ENCODE data around the gene POLD4. TPM values are rescaled to one million over a fixed set of nuclear protein-coding genes. Genes with fewer than 3 reads are reported as not detected.

POLD4 gene
- total RNA-seq, 1 experiment from 2014 or later: 78.7 TPM

DNA sequence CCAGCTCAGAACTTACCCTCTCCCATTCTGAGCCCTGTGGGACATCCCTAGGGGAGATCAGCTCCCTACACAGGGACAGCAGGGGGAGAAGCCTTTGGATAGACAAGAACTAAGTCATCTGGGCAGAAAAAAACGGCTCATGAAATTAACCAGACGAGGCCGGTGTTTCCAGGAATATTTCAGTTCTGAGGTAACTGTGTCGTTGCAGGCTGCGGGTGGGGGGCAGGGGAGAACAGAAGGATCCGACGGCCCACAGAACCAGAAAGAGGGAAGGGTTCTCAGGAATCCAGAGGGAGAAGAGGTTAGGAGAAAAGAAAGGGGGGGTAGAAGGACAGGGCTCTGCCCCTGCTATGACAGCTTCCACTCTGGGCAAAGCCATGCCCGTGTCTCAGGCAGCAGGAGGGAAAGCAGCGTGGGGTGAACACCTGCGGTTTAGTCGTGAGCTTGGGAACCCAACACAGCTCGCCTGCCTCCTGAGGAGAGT, 16.5 kb upstream of the POLD4 start:
- intact Hi-C loops (cut with micrococcal nuclease; ENCODE audit: unreplicated experiment) (no loop called here), in situ Hi-C loops (cut with HindIII; ENCODE audit: low pct_unique_long_range_greater_than_20kb, low sequenced_read_pairs) (no loop called here)
- peaks cover 48% of the 10 kb centered on the region for H3K4me1 ChIP-seq (ENCODE audit: control insufficient read depth, insufficient read depth, low read length)
- DNase-seq (ENCODE audit: low read depth, low spot score): no peak
- H3K36me3 ChIP-seq (ENCODE audit: control insufficient read depth, insufficient read depth, low read length): no peaks in the 10 kb centered on the region; the same call in 1 of the 2 replicates
- no peak overlapping the region for H3K4me3 ChIP-seq (ENCODE audit: low read depth in 2 of 2, low read length in 2 of 2)
- ChIA-PET POLR2A (interaction anchor here (0.7 kb wide), 1 partner anchor 31 kb away, joined by 9 read pairs; no protein-coding TSS in a partner anchor), CTCF (interaction anchor here (0.9 to 6.9 kb wide), 5 partner anchors 11 to 67 kb away, joined by 3 to 58 read pairs (median 6); no protein-coding TSS in a partner anchor)
- peak overlapping the region; percentile 18 for H3K27ac ChIP-seq (ENCODE audit: low read length)
- no peaks in the 10 kb centered on the region for H3K9me3 ChIP-seq (ENCODE audit: control insufficient read depth, insufficient read depth, low read depth, low read length)
- no peaks in the 10 kb centered on the region for H3K27me3 ChIP-seq (ENCODE audit: control insufficient read depth, insufficient read depth, low read length)
- no TSS peak for BruUV-seq (replicated peaks)
- TF ChIP-seq SIN3A (IDR thresholded peaks at IDR 0.05; ENCODE audit: borderline replicate concordance, insufficient read depth, low read depth, low read length): no peak
- TF ChIP-seq, protein P1, sequence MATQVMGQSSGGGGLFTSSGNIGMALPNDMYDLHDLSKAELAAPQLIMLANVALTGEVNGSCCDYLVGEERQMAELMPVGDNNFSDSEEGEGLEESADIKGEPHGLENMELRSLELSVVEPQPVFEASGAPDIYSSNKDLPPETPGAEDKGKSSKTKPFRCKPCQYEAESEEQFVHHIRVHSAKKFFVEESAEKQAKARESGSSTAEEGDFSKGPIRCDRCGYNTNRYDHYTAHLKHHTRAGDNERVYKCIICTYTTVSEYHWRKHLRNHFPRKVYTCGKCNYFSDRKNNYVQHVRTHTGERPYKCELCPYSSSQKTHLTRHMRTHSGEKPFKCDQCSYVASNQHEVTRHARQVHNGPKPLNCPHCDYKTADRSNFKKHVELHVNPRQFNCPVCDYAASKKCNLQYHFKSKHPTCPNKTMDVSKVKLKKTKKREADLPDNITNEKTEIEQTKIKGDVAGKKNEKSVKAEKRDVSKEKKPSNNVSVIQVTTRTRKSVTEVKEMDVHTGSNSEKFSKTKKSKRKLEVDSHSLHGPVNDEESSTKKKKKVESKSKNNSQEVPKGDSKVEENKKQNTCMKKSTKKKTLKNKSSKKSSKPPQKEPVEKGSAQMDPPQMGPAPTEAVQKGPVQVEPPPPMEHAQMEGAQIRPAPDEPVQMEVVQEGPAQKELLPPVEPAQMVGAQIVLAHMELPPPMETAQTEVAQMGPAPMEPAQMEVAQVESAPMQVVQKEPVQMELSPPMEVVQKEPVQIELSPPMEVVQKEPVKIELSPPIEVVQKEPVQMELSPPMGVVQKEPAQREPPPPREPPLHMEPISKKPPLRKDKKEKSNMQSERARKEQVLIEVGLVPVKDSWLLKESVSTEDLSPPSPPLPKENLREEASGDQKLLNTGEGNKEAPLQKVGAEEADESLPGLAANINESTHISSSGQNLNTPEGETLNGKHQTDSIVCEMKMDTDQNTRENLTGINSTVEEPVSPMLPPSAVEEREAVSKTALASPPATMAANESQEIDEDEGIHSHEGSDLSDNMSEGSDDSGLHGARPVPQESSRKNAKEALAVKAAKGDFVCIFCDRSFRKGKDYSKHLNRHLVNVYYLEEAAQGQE (IDR thresholded peaks at IDR 0.05; ENCODE audit: insufficient read depth in 1 of 2, low read depth in 2 of 2, low read length in 1 of 2): no peak
- no peak for TF ChIP-seq TCF7L2 (IDR thresholded peaks at IDR 0.05; ENCODE audit: low read depth, low read length)
- TF ChIP-seq POLR2AphosphoS5 (IDR thresholded peaks at IDR 0.05; ENCODE audit: low read depth, low read length): no peak
- TF ChIP-seq, protein P2, sequence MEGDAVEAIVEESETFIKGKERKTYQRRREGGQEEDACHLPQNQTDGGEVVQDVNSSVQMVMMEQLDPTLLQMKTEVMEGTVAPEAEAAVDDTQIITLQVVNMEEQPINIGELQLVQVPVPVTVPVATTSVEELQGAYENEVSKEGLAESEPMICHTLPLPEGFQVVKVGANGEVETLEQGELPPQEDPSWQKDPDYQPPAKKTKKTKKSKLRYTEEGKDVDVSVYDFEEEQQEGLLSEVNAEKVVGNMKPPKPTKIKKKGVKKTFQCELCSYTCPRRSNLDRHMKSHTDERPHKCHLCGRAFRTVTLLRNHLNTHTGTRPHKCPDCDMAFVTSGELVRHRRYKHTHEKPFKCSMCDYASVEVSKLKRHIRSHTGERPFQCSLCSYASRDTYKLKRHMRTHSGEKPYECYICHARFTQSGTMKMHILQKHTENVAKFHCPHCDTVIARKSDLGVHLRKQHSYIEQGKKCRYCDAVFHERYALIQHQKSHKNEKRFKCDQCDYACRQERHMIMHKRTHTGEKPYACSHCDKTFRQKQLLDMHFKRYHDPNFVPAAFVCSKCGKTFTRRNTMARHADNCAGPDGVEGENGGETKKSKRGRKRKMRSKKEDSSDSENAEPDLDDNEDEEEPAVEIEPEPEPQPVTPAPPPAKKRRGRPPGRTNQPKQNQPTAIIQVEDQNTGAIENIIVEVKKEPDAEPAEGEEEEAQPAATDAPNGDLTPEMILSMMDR (IDR thresholded peaks at IDR 0.05): no peak
- no peak for ATAC-seq

DNA sequence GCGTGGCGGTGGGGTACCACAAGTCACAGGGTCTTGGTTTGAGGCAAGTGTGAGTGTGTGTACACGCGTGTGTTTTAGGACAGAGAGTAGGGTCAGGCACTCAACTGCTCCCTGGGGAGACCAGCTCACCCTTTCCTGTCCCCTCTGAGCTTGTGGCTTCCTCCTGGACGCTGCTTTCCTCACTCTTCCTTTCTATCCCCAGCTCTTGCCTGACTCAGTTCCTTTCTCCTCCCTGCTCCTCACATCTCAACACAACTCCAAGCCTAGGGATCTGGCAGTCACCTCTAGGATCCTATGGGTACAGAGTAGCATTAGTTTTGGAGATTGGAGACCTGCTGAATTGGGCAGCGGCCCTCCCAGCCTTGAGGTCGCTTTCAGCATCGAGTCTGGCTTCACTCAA, 15.9 kb upstream of the POLD4 start:
- intact Hi-C loops (cut with micrococcal nuclease; ENCODE audit: unreplicated experiment) (no loop called here), in situ Hi-C loops (cut with HindIII; ENCODE audit: low pct_unique_long_range_greater_than_20kb, low sequenced_read_pairs) (no loop called here)
- H3K27me3 ChIP-seq (ENCODE audit: control insufficient read depth, insufficient read depth, low read length): no peaks in the 10 kb centered on the region
- H3K9me3 ChIP-seq (ENCODE audit: control insufficient read depth, insufficient read depth, low read depth, low read length): no peaks in the 10 kb centered on the region
- peaks cover 43% of the 10 kb centered on the region for H3K4me1 ChIP-seq (ENCODE audit: control insufficient read depth, insufficient read depth, low read length)
- TF ChIP-seq, protein P2 (IDR thresholded peaks at IDR 0.05): no peak
- ChIA-PET CTCF (interaction anchor here (0.9 to 6.9 kb wide), 5 partner anchors 12 to 68 kb away, joined by 3 to 58 read pairs (median 6); no protein-coding TSS in a partner anchor), POLR2A (interaction anchor here (0.6 to 0.7 kb wide), 2 partner anchors 10 to 31 kb away, joined by 3 to 9 read pairs; no protein-coding TSS in a partner anchor)
- no peak for ATAC-seq
- H3K27ac ChIP-seq (ENCODE audit: low read length): peak overlapping the region; percentile 18
- BruUV-seq (replicated peaks): no TSS peak
- DNase-seq (ENCODE audit: low read depth, low spot score): no peak
- H3K36me3 ChIP-seq (ENCODE audit: control insufficient read depth, insufficient read depth, low read length): no peaks in the 10 kb centered on the region; the same call in 1 of the 2 replicates
- no peak overlapping the region for H3K4me3 ChIP-seq (ENCODE audit: low read depth in 2 of 2, low read length in 2 of 2)
